ENCODE data around the gene VMO1.
A peak's percentile ranks its signal among the peaks of the same experiment; 100 is the strongest.

Gene VMO1

GRCh38 chr17:4764595-4764994 is 21.6 kb downstream of the VMO1 start:
- FAIRE-seq (no peak), DNase-seq (ENCODE audit: low spot score) (no peak)

- DNase-seq (ENCODE audit: low spot score): no peak
- no peak for FAIRE-seq
These were observed 26.4 kb downstream of the VMO1 start for GRCh38 chr17:4759776-4760236.

GRCh38 chr17:4753392-4753791 is 32.8 kb downstream of the VMO1 start:
- DNase-seq (ENCODE audit: low spot score) (no peak), FAIRE-seq (no peak)

- no peak for DNase-seq (ENCODE audit: low spot score)
- no peak for FAIRE-seq
These were observed 34.2 kb downstream of the VMO1 start for GRCh38 chr17:4751932-4752331.

- FAIRE-seq (no peak), DNase-seq (ENCODE audit: low spot score) (no peak)
These were observed 35.6 kb downstream of the VMO1 start for GRCh38 chr17:4750606-4751005.

- FAIRE-seq (no peak), DNase-seq (ENCODE audit: low spot score) (no peak)
These were observed 37.5 kb downstream of the VMO1 start for GRCh38 chr17:4748686-4749085.

- FAIRE-seq (no peak), DNase-seq (ENCODE audit: low spot score) (no peak)
These were observed 38.3 kb downstream of the VMO1 start for GRCh38 chr17:4747847-4748246.

- no peak for DNase-seq (ENCODE audit: low spot score)
- FAIRE-seq: no peak
These were observed 40.9 kb downstream of the VMO1 start for GRCh38 chr17:4744999-4745969.

GRCh38 chr17:4743898-4744297 is 42.3 kb downstream of the VMO1 start:
- FAIRE-seq (no peak), DNase-seq (ENCODE audit: low spot score) (no peak)

GRCh38 chr17:4743216-4743615 is 42.9 kb downstream of the VMO1 start:
- no peak for FAIRE-seq

GRCh38 chr17:4742629-4743028 is 43.5 kb downstream of the VMO1 start:
- DNase-seq (ENCODE audit: low spot score): no peak
- FAIRE-seq: no peak

More at GRCh38 chr17:4743216-4743615, 42.9 kb downstream of the VMO1 start:
- no peak for DNase-seq (ENCODE audit: low spot score)

- no peak for DNase-seq (ENCODE audit: low spot score)
- FAIRE-seq: no peak
These were observed 44.0 kb downstream of the VMO1 start for GRCh38 chr17:4742133-4742532.

GRCh38 chr17:4741544-4741943 is 44.6 kb downstream of the VMO1 start:
- no peak for DNase-seq (ENCODE audit: low spot score)
- FAIRE-seq: no peak

- no peak for FAIRE-seq
These were observed 45.6 kb downstream of the VMO1 start for GRCh38 chr17:4740584-4740983.

GRCh38 chr17:4740025-4740351 is 46.2 kb downstream of the VMO1 start:
- DNase-seq (ENCODE audit: low spot score) (no peak), FAIRE-seq (no peak)

More at GRCh38 chr17:4740584-4740983, 45.6 kb downstream of the VMO1 start:
- DNase-seq (ENCODE audit: low spot score): no peak

GRCh38 chr17:4739122-4740024 is 46.8 kb downstream of the VMO1 start, which contains the start of the genes CXCL16 and ZMYND15:
CXCL16 (minus strand) TSS chr17:4739928; CDS start chr17:4739339, 589 bp downstream.
ZMYND15 (plus strand) TSS chr17:4739833; CDS start chr17:4740549, 716 bp downstream.
- no peak for FAIRE-seq
- DNase-seq (ENCODE audit: low spot score): peak; percentile 54

GRCh38 chr17:4738136-4739121 is 47.7 kb downstream of the VMO1 start:
- no peak for FAIRE-seq
- DNase-seq (ENCODE audit: low spot score): no peak

- DNase-seq (ENCODE audit: low spot score) (no peak), FAIRE-seq (no peak)
These were observed 50.1 kb downstream of the VMO1 start for GRCh38 chr17:4735876-4736651.

Measured in urothelium cell line (cell line).